Activated T-cell treated with anti-CD3 and anti-CD28 coated beads for 1 hour (primary cell): ENCODE measurements around the gene PNKD.

ENCODE experiments used
- DNase-seq: peaks from one replicate; pipeline ENCODE4 v3.0.0-alpha.2; 2020; ENCODE audit warnings: low read depth

The PNKD gene

DNA sequence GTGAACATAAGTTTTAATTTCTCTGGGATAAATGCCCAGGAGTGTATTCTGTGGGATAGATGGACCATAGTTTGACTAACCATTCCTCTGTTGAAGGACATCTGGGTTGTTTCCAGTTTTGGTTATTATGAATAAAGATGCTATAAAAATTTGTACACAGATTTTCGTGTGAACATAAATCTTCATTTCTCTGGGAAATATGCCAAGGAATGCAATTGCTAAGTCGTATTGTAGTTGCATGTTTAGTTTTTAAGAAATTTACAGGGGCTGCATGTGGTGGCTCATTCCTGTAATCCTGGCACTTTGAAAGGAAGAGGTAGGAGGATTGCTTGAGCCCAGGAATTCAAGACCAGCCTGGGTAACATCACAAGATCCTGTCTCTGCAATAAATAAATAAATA is 104.9 kb downstream of the PNKD start:
- DNase-seq, result no peak

DNA sequence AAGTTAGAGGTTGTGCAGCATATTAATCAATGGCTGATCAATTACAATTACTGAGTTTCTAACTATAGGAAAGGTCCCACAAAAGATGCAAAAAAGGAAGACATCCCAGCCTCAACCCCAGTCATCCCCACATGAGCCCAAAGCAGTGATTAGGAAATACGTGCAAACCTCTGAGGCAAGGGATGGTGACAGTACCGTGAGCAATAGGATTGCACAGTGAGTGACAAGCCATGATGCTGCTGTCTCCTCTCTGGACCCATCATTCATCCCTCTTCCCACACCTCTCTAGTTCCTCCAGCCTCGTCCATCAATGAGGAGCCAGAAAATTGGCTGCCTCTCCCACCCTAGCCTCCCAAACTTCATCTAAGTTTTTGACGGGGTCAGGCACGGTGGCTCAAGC is 107.7 kb downstream of the PNKD start:
- no peak for DNase-seq

DNA sequence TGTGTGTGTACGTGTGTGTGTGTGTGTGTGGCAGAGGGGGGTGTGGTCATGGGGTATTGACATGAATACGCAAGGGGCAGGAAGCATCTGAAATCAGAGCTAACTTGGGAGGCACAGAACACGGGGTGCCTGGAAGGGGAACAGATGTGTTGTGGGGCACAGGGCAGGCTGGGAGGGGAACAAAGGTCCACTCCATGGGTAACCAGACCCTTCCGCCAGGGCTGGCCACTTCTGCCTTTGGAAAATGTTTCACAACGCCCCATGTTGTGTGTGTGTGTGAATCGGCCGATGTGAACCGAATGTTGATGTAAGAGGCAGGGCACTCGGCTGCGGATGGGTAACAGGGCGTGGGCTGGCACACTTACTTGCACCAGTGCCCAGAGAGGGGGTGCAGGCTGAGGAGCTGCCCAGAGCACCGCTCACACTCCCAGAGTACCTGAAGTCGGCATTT is 111.6 kb downstream of the PNKD start, which contains the start of gene SLC11A1:
Gene SLC11A1, plus strand, starts transcription at position 358 of the 451 bp plus-strand sequence. CDS start 96 bp downstream, outside the sequence.
- no peak for DNase-seq

- no peak for DNase-seq
Observed at GRCh38 chr2:218382785-218383184, 112.5 kb downstream of the PNKD start.

DNA sequence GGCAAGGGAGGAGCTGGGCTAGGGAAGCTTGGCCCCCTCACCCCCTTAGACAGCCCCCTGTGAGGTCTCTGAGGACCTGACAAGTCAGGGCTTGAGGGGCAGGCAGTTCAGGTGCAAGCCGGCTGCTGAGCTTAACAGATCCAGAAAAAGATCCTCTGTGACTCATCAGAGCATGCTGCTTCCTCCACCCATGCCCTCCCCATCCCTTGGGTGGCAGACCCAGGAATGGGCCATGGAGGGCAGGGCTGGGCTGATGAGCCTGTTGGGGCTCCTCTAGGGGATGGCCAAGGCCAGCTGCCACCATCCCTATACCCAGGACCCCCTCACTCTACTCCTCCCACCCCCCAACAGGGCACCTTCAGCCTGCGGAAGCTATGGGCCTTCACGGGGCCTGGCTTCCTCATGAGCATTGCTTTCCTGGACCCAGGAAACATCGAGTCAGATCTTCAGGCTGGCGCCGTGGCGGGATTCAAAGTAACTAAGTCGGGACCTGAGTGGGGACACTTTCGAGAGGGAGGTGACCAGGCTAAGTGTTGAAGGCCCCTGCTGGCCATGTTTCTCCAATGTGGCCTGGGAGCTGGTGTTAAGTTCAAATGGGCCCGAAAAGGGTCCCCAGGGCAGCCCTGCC is 113.7 kb downstream of the PNKD start:
- DNase-seq, result no peak

DNA sequence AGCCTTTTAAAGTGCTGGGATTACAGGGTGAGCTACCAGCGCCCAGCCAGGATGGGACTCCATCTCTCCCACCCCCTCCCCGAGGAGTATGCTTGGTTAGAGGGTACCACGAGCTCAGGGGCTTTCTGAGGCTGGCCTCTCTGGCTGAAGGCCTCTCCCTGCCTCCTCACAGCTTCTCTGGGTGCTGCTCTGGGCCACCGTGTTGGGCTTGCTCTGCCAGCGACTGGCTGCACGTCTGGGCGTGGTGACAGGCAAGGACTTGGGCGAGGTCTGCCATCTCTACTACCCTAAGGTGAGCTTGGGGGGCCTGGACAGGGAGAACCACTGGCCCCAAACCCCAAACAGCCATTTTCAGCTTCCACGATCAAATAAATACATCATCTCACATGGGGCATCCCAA is 114.7 kb downstream of the PNKD start:
- DNase-seq, result no peak

DNA sequence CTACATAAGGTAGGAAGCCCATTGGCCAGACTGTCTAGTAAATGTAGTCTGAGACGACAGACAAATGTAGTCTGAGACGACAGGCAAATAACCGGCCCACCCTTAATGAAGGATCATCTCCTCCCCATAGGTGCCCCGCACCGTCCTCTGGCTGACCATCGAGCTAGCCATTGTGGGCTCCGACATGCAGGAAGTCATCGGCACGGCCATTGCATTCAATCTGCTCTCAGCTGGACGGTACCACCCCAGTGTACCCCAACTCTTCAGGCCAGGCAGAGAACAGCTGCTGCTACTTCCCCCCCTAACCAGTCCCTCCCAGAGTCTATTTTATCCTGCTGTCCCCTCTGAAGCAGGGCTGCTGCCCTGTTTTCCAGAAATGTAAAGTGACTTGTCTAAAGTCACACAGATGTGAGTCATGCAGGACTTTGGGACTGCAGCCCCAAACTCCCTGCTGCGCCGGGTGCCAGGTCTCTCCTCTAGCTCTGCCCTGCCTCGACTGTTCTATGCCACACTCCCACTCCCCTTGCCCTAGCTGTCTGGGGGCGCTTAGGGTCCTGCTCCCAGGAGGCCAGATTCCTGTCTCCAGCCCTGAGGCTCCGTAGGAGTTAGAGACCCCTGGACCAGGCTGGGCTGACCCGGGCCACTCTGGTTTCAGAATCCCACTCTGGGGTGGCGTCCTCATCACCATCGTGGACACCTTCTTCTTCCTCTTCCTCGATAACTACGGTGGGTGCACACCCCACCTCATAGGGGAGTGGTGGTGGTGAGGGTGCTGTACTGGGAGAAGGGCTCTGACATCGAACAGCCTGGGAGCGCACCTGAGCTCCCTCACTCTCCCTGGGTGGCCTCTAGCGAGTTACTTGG is 116.4 kb downstream of the PNKD start:
- DNase-seq, result no peak

DNA sequence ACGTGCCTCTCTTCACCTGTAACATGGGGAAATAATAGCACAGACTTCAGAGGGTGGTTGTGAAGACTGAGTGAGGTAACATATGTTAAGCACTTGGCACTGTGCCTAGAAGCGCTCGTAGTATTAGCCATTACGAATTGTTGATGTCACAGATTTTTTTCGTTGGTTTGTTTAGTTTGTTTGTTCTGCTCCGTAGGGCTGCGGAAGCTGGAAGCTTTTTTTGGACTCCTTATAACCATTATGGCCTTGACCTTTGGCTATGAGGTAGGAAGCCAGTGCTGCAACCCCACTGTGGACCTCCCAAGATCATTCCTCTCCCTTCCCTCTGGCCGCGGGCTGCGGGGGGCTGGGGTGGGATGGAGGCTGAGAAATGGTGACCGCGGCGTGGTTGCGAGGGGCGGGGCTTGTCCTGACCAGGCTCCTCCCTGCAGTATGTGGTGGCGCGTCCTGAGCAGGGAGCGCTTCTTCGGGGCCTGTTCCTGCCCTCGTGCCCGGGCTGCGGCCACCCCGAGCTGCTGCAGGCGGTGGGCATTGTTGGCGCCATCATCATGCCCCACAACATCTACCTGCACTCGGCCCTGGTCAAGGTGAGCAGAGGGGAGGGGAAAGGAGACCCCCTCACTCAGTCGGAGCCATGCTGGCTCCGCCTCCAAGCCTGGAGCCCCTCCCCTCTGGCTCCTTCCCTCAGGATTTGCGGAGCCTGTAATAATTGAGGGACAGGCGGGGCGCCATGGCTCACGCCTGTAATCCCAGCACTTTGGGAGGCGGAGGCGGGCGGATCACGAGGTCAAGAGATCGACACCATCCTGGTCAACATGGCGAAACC is 117.3 kb downstream of the PNKD start:
- no peak for DNase-seq

DNA sequence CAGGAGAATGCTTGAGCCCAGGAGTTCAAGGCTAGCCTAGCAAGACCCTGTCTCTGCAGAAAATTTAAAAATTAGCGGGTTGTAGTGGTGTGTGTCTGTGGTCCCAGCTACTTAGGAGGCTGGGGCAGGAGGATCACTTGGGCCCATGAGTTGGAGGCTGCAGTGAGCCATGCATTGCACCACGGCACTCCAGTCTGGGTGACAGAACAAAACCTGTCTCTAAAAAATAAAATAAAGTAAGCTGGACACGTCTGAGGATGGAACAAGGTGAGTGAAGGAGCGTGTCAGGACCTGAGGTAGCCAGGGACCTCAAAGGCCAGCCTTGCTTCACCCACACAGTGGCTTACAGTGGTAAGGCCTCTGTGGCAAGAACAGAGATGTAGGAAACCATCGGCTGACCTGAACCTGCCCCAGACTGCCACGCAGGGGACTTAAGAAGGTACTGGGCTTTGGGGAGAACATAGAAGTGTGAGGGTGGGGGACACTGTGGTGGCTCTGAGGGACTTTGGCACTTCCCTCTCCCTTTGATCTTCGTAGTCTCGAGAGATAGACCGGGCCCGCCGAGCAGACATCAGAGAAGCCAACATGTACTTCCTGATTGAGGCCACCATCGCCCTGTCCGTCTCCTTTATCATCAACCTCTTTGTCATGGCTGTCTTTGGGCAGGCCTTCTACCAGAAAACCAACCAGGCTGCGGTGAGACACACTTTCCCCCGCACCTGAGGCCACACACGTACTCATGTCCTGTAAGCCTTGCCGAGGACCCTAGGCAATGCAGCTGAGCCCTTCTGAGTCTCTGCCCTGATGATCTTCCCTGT is 119.2 kb downstream of the PNKD start:
- DNase-seq, result no peak

DNA sequence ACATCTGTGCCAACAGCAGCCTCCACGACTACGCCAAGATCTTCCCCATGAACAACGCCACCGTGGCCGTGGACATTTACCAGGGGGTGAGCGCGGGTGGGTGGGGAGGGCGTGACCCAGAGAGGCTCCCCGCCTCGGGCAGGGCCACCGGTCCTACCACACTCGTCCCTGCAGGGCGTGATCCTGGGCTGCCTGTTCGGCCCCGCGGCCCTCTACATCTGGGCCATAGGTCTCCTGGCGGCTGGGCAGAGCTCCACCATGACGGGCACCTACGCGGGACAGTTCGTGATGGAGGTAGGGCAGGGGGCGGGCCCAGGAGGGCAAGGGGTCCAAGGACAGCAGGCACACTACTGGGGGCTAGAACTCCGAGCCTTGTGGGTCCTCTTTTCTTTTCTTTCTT is 120.9 kb downstream of the PNKD start:
- no peak for DNase-seq

- DNase-seq, result no peak
Observed at GRCh38 chr2:218392459-218392858, 122.1 kb downstream of the PNKD start.

GRCh38 chr2:218392891-218393462 is 122.7 kb downstream of the PNKD start:
- no peak for DNase-seq

DNA sequence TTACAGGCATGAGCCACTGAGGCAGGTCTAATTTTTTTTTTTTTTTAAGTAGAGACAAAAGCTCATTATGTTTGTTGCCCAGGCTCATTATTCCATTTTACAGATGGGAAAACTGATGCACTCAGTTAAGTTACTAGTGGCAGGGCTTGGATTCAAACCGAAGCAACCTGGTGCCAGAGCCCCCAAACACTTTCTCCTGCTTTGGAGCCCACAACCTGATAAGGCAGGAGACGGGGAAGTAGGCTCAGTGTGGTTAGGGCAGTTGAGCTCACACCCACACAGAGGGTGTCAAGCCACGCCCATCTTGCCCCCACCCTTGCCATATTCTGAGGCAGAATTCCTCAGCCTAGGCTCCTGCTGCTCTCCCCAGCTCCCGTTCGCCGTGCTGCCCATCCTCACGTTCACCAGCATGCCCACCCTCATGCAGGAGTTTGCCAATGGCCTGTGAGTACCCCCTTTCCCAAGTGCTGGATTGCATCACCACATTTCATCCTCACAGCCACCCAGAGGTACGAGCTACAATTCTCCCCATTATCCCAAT is 123.5 kb downstream of the PNKD start:
- DNase-seq, result no peak

- DNase-seq, result no peak
Observed at GRCh38 chr2:218394298-218395089, 124.2 kb downstream of the PNKD start.

DNA sequence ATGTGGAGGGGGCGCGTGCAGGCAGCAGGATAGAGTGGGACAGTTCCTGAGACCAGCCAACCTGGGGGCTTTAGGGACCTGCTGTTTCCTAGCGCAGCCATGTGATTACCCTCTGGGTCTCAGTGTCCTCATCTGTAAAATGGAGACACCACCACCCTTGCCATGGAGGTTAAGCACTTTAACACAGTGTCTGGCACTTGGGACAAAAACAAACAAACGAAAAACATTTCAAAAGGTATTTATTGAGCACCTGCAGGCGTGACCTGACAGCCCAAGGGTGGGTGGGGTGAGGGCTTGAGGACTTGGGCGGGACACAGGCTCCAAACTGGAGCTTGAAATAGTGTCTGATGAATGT is 124.7 kb downstream of the PNKD start:
- no peak for DNase-seq

DNA sequence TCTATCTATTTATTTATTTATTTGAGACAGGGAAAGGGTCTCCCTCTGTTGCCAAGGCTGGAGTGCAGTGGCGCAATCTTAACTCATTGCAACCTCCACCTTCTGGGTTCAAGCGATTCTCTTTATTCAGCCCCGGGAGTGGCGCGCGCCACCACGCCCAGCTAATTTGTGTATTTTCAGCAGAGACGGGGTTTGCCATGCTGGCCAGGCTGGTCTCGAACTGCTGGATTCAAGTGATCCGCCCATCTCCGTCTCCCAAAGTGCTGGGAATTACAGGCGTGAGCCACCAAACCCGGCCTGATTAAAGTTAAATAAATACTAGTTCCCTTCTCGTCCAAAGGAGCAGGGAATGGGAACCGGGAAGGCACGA is 125.1 kb downstream of the PNKD start:
- no peak for DNase-seq

DNA sequence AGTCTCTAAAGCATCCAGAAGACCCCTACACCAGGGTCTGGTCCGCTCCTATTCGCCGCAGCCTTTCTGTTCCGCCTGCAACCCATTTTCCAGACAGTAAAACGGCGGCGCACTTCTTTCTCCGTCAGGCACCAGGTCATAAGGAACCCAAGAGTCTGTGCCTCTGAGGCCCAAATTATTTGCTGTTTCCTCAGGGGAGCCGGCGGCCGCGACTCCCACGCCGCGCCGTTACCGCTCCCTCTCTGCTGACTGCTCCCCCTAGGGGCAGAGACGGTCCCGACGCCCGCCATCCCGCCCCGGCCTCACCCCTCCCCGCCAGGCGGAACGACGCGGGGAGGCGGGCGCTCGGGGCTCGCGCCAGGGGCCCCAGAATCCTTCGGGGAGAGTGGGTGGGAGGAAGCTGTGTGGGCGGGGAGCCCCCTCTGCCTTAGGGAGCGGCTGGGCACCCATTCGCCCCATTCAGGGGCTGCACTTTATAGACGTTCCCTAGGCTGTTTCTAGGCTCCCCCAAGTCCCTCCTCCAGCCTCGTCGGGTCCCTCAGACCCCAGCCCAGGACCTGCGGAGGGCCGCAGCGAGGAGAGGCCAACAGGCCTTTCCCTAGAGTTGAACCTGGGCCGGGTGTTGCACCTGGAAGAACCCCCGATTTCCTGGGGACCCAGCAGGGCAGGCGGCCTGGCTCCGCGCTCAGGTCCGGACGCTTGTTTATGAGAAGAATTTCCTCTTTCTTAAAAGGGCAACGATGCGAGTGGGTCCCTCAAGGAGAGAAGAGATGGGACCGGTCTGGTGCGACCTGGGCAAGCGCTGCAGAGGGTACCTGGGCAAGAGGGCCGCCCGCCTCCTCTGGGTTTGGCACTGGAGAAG is 125.7 kb downstream of the PNKD start:
- peak; percentile 87 for DNase-seq
